IgD-negative memory B cell (primary cell): Measurements from ENCODE around the gene CLDN20. TPM values are rescaled to one million over a fixed set of nuclear protein-coding genes. Genes with fewer than 3 reads are reported as not detected.

Experiments used
- H3K27ac Mint-ChIP-seq, 3 donors: one replicate each; pipeline ENCODE4 v1.8.0; 2020 to 2022; ENCODE audit warnings: mild to moderate bottlenecking in 3 of 3, mixed read lengths in 3 of 3, moderate library complexity in 1 of 3
- H3K27me3 Mint-ChIP-seq: one replicate; pipeline ENCODE4 v1.8.0; 2021; ENCODE audit warnings: mixed read lengths
- H3K36me3 Mint-ChIP-seq: one replicate; pipeline ENCODE4 v1.8.0; 2020; ENCODE audit warnings: mild to moderate bottlenecking, mixed read lengths
- H3K4me1 Mint-ChIP-seq, 3 donors: one replicate each; pipeline ENCODE4 v1.8.0; 2020 to 2022; ENCODE audit warnings: mixed read lengths in 3 of 3, mild to moderate bottlenecking in 1 of 3
- H3K4me3 Mint-ChIP-seq, 4 donors: one replicate each; pipeline ENCODE4 v1.8.0; 2020 to 2022; ENCODE audit warnings: mild to moderate bottlenecking in 4 of 4, mixed read lengths in 4 of 4, moderate library complexity in 3 of 4
- H3K9me3 Mint-ChIP-seq, 3 donors: one replicate each; pipeline ENCODE4 v1.8.0; 2020 to 2021; ENCODE audit warnings: mixed read lengths in 3 of 3, mild to moderate bottlenecking in 1 of 3
- polyA plus RNA-seq: library from polyadenylated mRNA; unstranded; fragments of 300-500 nt; fragmentation: Illumina TruSeq; gene quantifications from one replicate; pipeline ENCODE4 v1.2.3, GENCODE V29; 2021

CLDN20 gene
- polyA plus RNA-seq, 1 donor from 2014 or later, result not detected

DNA sequence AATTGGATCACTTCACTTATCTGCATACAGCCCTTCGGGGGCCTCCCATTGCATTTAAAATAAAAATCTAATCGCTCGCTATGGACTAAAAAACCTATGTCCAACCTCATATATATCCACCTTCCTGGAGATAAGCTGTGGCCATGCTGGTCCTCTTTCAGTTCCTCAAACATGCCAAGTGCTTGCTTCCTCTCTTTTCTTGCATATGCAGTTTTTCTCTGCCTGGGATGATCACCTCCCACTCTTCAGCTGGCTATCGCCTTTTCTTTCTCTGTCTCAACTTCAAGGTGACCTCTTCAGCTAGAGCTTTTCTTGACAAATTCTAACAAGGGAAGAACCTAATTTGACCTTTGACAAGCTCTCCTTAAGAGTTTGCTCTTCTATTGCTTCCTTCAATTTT, 56.1 kb downstream of the CLDN20 start:
- peaks cover 12 to 18% (median 15%) of the 10 kb centered on the region in 3 donors for H3K4me1 Mint-ChIP-seq
- H3K36me3 Mint-ChIP-seq, result no peaks in the 10 kb centered on the region
- peak overlapping the region in 1 of 3 donors; percentile 3 for H3K27ac Mint-ChIP-seq
- H3K9me3 Mint-ChIP-seq, result no peaks in the 10 kb centered on the region
- no peaks in the 10 kb centered on the region for H3K27me3 Mint-ChIP-seq
- peak overlapping the region in 2 of 4 donors; percentile 9 to 80 for H3K4me3 Mint-ChIP-seq

DNA sequence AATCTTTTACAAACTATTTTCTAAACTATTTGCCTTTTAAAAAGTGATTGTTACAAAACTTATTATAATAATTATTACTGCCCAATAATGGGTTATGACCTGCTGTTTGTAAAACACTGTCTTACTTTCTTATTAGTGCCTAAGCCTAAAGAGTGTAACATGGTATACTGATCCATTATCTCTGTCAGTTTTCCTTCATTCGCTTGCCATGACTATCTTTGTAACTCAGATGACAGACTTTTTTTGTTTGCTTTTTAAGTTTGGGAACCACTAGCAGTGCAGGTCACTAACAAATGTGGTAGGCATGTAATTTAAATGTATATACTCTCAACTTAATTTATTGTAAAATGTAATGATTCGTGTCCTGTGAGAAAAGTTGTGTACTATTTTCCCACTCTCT, 60.4 kb downstream of the CLDN20 start:
- Mint-ChIP-seq H3K27me3 (no peaks in the 10 kb centered on the region), H3K27ac (no peak overlapping the region), H3K4me3 (no peak overlapping the region), H3K4me1 (peaks cover 13 to 15% (median 14%) of the 10 kb centered on the region in 3 donors), H3K9me3 (no peaks in the 10 kb centered on the region), H3K36me3 (no peaks in the 10 kb centered on the region)

GRCh38 chr6:155324993-155325392, 61.2 kb downstream of the CLDN20 start:
- H3K27me3 Mint-ChIP-seq, result no peaks in the 10 kb centered on the region
- no peaks in the 10 kb centered on the region for H3K9me3 Mint-ChIP-seq
- H3K36me3 Mint-ChIP-seq, result no peaks in the 10 kb centered on the region
- H3K4me1 Mint-ChIP-seq, result peaks cover 7 to 9% (median 7%) of the 10 kb centered on the region in 3 donors
- no peak overlapping the region for H3K4me3 Mint-ChIP-seq
- no peak overlapping the region for H3K27ac Mint-ChIP-seq

GRCh38 chr6:155325700-155326516, 62.1 kb downstream of the CLDN20 start:
- no peaks in the 10 kb centered on the region for H3K27me3 Mint-ChIP-seq
- peak overlapping the region in 1 of 3 donors; percentile 57 for H3K27ac Mint-ChIP-seq
- no peaks in the 10 kb centered on the region for H3K9me3 Mint-ChIP-seq
- peaks cover 3 to 5% (median 3%) of the 10 kb centered on the region in 3 donors for H3K4me1 Mint-ChIP-seq
- no peaks in the 10 kb centered on the region for H3K36me3 Mint-ChIP-seq
- H3K4me3 Mint-ChIP-seq, result no peak overlapping the region

Other genes with a start within 250 kb of the CLDN20 start
- gene TFB1M, start 50.5 kb downstream of the CLDN20 start, polyA plus RNA-seq, result 13.3 TPM
- gene NOX3, start 191.8 kb downstream of the CLDN20 start, polyA plus RNA-seq, result not detected